Panc1 (cell line): ENCODE data around the gene CTNNA1. TPM values are rescaled to one million over a fixed set of nuclear protein-coding genes. Genes with fewer than 3 reads are reported as not detected.
A peak's percentile ranks its signal among the peaks of the same experiment; 100 is the strongest.

Source experiments
- ATAC-seq: fragments of 200-7000 bp; cut with Tn5 transposase; 2 replicates; pipeline ENCODE4 v1.9.1; 2020; ENCODE audit warnings: mild to moderate bottlenecking, moderate library complexity
- BruUV-seq: library from RNA; stranded (reverse); fragments of 400-500 nt; replicated peaks from 2 replicates; lab custom pipeline; 2021; lab: Mats Ljungman, UMichigan
- CTCF ChIA-PET: fragments of 300-600 bp; sonication (Branson Sonifier 250); formaldehyde crosslinking; loops from one replicate; lab custom pipeline; 2022; ENCODE audit warnings: antibody characterized with exemption; lab: Charles Lee
- POLR2A ChIA-PET: fragments of 300-600 bp; sonication (Branson Sonifier 250); formaldehyde crosslinking; loops from one replicate; lab custom pipeline; 2022; ENCODE audit warnings: antibody characterized with exemption; lab: Charles Lee
- DNase-seq: peaks from one replicate; pipeline ENCODE4 v3.0.0-alpha.2; 2010; ENCODE audit warnings: low read depth, low spot score
- H3K27ac ChIP-seq: 2 replicates; pipeline ENCODE4 v1.5.1; 2011; ENCODE audit warnings: mild to moderate bottlenecking, low read length, inconsistent platforms
- H3K27me3 ChIP-seq: fragments of 200-500 bp; sonication (Bioruptor generic); 2 replicates; pipeline ENCODE4 v1.6.0; 2014; ENCODE audit warnings: low read length, inconsistent platforms; ENCODE audit not compliant: control insufficient read depth, insufficient read depth
- H3K36me3 ChIP-seq: fragments of 200-500 bp; sonication (Bioruptor generic); 2 replicates; pipeline ENCODE4 v1.5.1; 2014; ENCODE audit warnings: inconsistent platforms, mild to moderate bottlenecking, low read length, moderate library complexity; ENCODE audit not compliant: control insufficient read depth, insufficient read depth
- H3K4me1 ChIP-seq: 2 replicates; pipeline ENCODE4 v1.5.1; 2011; ENCODE audit warnings: inconsistent platforms, mild to moderate bottlenecking, low read length, moderate library complexity; ENCODE audit not compliant: control insufficient read depth, insufficient read depth
- H3K4me3 ChIP-seq, 2 experiments: 2 replicates each; pipeline ENCODE4 v1.5.1; 2011 to 2012; ENCODE audit warnings: low read depth in 2 of 2, low read length in 2 of 2, mild to moderate bottlenecking in 2 of 2, inconsistent platforms in 1 of 2, moderate library complexity in 1 of 2
- H3K9me3 ChIP-seq: fragments of 200-500 bp; sonication (Bioruptor generic); 2 replicates; pipeline ENCODE4 v1.5.1; 2014; ENCODE audit warnings: low read depth, mild to moderate bottlenecking, inconsistent platforms, low read length, moderate library complexity; ENCODE audit not compliant: control insufficient read depth, insufficient read depth
- CTCF ChIP-seq: fragments of 450-650 bp; IDR thresholded peaks from 2 replicates; pipeline ENCODE4 v1.5.1; 2017; ENCODE audit warnings: mild to moderate bottlenecking
- POLR2AphosphoS5 ChIP-seq: IDR thresholded peaks from 2 replicates; pipeline ENCODE4 v1.6.1; 2012; ENCODE audit warnings: mild to moderate bottlenecking, low read depth, low read length, moderate library complexity
- REST ChIP-seq, 2 experiments: IDR thresholded peaks; 2 replicates each; pipeline ENCODE4 v1.6.1; 2011 to 2012; ENCODE audit warnings: low read depth in 2 of 2, control low read depth in 1 of 2, low read length in 1 of 2, mild to moderate bottlenecking in 1 of 2, moderate library complexity in 1 of 2; ENCODE audit not compliant: insufficient read depth in 1 of 2
- SIN3A ChIP-seq: IDR thresholded peaks from 2 replicates; pipeline ENCODE4 v1.6.1; 2012; ENCODE audit warnings: low read depth, mild to moderate bottlenecking, low read length, moderate library complexity, borderline replicate concordance; ENCODE audit not compliant: insufficient read depth
- TCF7L2 ChIP-seq: IDR thresholded peaks from 2 replicates; pipeline ENCODE4 v1.6.1; 2011; ENCODE audit warnings: mild to moderate bottlenecking, low read depth, low read length, inconsistent platforms
- in situ Hi-C: cut with HindIII; loops from 2 replicates; pipeline ENCODE4 v1.10.0; 2016; ENCODE audit warnings: low sequenced_read_pairs, low pct_unique_long_range_greater_than_20kb
- intact Hi-C: fragments of 100-400 bp; cut with micrococcal nuclease; formaldehyde crosslinking; loops from one replicate; pipeline ENCODE4 v1.10.0; 2022; ENCODE audit not compliant: unreplicated experiment
- total RNA-seq: library from RNA; stranded (reverse); gene quantifications from one replicate; pipeline ENCODE4 v1.2.1, GENCODE V29; 2021; ENCODE audit not compliant: unreplicated experiment

CTNNA1 gene
- total RNA-seq, 1 experiment from 2014 or later = 298 TPM

DNA sequence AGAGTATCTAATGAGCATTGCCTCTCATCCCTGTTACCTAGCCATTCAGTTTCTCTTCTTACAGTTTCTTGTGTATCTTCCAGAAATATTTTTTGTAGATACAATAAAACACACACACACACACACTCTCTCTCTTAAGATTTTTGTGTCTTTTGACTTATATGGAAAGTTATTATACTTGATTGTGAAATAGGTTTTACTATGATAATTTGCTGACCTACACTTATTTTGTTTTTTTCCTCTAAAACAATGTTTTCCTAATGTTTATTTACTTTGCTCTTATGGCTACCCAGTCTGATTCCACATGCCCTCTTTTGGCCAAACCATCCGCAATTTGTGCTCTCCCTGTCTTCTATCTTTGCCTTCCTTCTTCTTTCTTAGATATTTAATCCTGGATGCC lies 96.7 kb downstream of the CTNNA1 start:
- DNase-seq (no peak), ATAC-seq (no peak)
- H3K36me3 ChIP-seq = no peaks in the 10 kb centered on the region
- H3K4me1 ChIP-seq = peaks cover 13% of the 10 kb centered on the region; the same call in 1 of the 2 replicates
- BruUV-seq = no TSS peak
- no peak overlapping the region for H3K4me3 ChIP-seq
- no peaks in the 10 kb centered on the region for H3K27me3 ChIP-seq
- POLR2A ChIA-PET = no interaction called here
- TF ChIP-seq SIN3A (no peak), POLR2AphosphoS5 (no peak), CTCF (no peak), REST (IDR thresholded peaks at IDR 0.05; ENCODE audit: insufficient read depth in 1 of 2, low read depth in 2 of 2, low read length in 1 of 2) (no peak), TCF7L2 (no peak)
- H3K9me3 ChIP-seq = no peaks in the 10 kb centered on the region
- in situ Hi-C loops (no loop called here), intact Hi-C loops (no loop called here)
- CTCF ChIA-PET = no interaction called here
- H3K27ac ChIP-seq = no peak overlapping the region

- Histone ChIP-seq H3K4me3 (no peak overlapping the region), H3K27me3 (no peaks in the 10 kb centered on the region), H3K27ac (no peak overlapping the region), H3K4me1 (peaks cover 7% of the 10 kb centered on the region; the same call in 1 of the 2 replicates), H3K36me3 (no peaks in the 10 kb centered on the region), H3K9me3 (no peaks in the 10 kb centered on the region)
- in situ Hi-C loops (no loop called here), intact Hi-C loops (no loop called here)
- ATAC-seq (peak; percentile 62; the same call in 1 of the 2 replicates), DNase-seq (no peak)
- POLR2A ChIA-PET = no interaction called here
- no TSS peak for BruUV-seq
- no peak for TF ChIP-seq SIN3A
- no peak for TF ChIP-seq TCF7L2
- TF ChIP-seq CTCF = no peak
- TF ChIP-seq REST (IDR thresholded peaks at IDR 0.05; ENCODE audit: insufficient read depth in 1 of 2, low read depth in 2 of 2, low read length in 1 of 2) = no peak
- TF ChIP-seq POLR2AphosphoS5 = no peak
- CTCF ChIA-PET = no interaction called here
Measured at GRCh38 chr5:138850865-138851435, 97.7 kb downstream of the CTNNA1 start.
